HEK293 (cell line): ENCODE measurements around the gene TRIM65.

ENCODE experiments used
- CTCF ChIA-PET: fragments of 350-600 bp; formaldehyde crosslinking; extraction: SDS; loops from one replicate; lab custom pipeline; 2021; ENCODE audit warnings: antibody characterized with exemption; lab: Yijun Ruan, JAX
- POLR2A ChIA-PET: fragments of 300-600 bp; formaldehyde crosslinking; extraction: SDS; loops from one replicate; lab custom pipeline; 2020; ENCODE audit warnings: antibody characterized with exemption, inconsistent platforms; lab: Yijun Ruan, JAX
- H3K27ac ChIP-seq: fragments of 200-500 bp; sonication (Bioruptor generic); 2 replicates; pipeline ENCODE4 v1.5.1; 2014; ENCODE audit warnings: low read depth, low read length, control low read depth, inconsistent platforms; ENCODE audit errors: extremely low read depth
- H3K36me3 ChIP-seq, 2 experiments: fragments of 200-500 bp in 1 of 2; sonication (Bioruptor generic) in 1 of 2; 1 replicate in 1 of 2; 2 replicates in 1 of 2; pipeline ENCODE4 v1.5.1; 2014 to 2017; ENCODE audit warnings: inconsistent platforms in 2 of 2, low read length in 2 of 2; ENCODE audit not compliant: control insufficient read depth in 2 of 2, insufficient read depth in 1 of 2
- H3K4me1 ChIP-seq: fragments of 200-500 bp; sonication (Bioruptor generic); 2 replicates; pipeline ENCODE4 v1.5.1; 2014; ENCODE audit warnings: mild to moderate bottlenecking, low read length, inconsistent platforms; ENCODE audit not compliant: control insufficient read depth, insufficient read depth
- H3K4me3 ChIP-seq: 2 replicates; pipeline ENCODE4 v1.5.1; 2011; ENCODE audit warnings: low read depth, mild to moderate bottlenecking, control low read depth, low read length, moderate library complexity
- H3K9me3 ChIP-seq: fragments of 200-500 bp; sonication (Bioruptor generic); 2 replicates; pipeline ENCODE4 v1.5.1; 2014; ENCODE audit warnings: low read depth, low read length, inconsistent platforms; ENCODE audit not compliant: control insufficient read depth, insufficient read depth
- CTCF ChIP-seq: fragments of 450-650 bp; formaldehyde crosslinking; IDR thresholded peaks from 2 replicates; pipeline ENCODE4 v1.5.1; 2016; ENCODE audit warnings: missing biosample characterization, missing genetic modification characterization
- GLI4 ChIP-seq: fragments of 450-650 bp; formaldehyde crosslinking; IDR thresholded peaks from 2 replicates; pipeline ENCODE4 v1.5.1; 2016; ENCODE audit warnings: missing biosample characterization, missing genetic modification characterization
- KLF8 ChIP-seq: fragments of 450-650 bp; formaldehyde crosslinking; IDR thresholded peaks from 2 replicates; pipeline ENCODE4 v1.5.1; 2016; ENCODE audit warnings: missing biosample characterization, missing genetic modification characterization
- OVOL3 ChIP-seq: fragments of 450-650 bp; formaldehyde crosslinking; IDR thresholded peaks from 2 replicates; pipeline ENCODE4 v1.5.1; 2016; ENCODE audit warnings: missing biosample characterization, missing genetic modification characterization
- PBX3 ChIP-seq: sonication (generic); formaldehyde crosslinking; IDR thresholded peaks from 2 replicates; pipeline ENCODE4 v1.8.1; 2022; ENCODE audit warnings: mild to moderate bottlenecking, moderate library complexity, missing genetic modification reagents
- PRDM10 ChIP-seq: fragments of 450-650 bp; formaldehyde crosslinking; IDR thresholded peaks from 2 replicates; pipeline ENCODE4 v1.5.1; 2016; ENCODE audit warnings: missing biosample characterization, missing genetic modification characterization
- SALL2 ChIP-seq: fragments of 450-650 bp; formaldehyde crosslinking; IDR thresholded peaks from 2 replicates; pipeline ENCODE4 v1.5.0; 2017; ENCODE audit warnings: missing biosample characterization, mild to moderate bottlenecking, missing genetic modification characterization, borderline replicate concordance
- SETDB1 ChIP-seq: IDR thresholded peaks from one replicate; pipeline ENCODE4 v1.6.1; 2017; ENCODE audit warnings: mild to moderate bottlenecking, low read length, moderate library complexity, mixed read lengths; ENCODE audit not compliant: insufficient read length
- ZNF112 ChIP-seq: fragments of 450-650 bp; formaldehyde crosslinking; IDR thresholded peaks from 2 replicates; pipeline ENCODE4 v1.5.0; 2017; ENCODE audit warnings: missing biosample characterization, missing genetic modification characterization
- ZNF140 ChIP-seq: fragments of 450-650 bp; formaldehyde crosslinking; IDR thresholded peaks from 2 replicates; pipeline ENCODE4 v1.5.1; 2016; ENCODE audit warnings: missing biosample characterization, missing genetic modification characterization
- ZNF175 ChIP-seq: fragments of 450-650 bp; formaldehyde crosslinking; IDR thresholded peaks from 2 replicates; pipeline ENCODE4 v1.5.1; 2016; ENCODE audit warnings: missing biosample characterization, missing genetic modification characterization
- ZNF19 ChIP-seq: fragments of 450-650 bp; formaldehyde crosslinking; IDR thresholded peaks from 2 replicates; pipeline ENCODE4; 2016; ENCODE audit warnings: missing biosample characterization, missing genetic modification characterization, low read depth
- ZNF26 ChIP-seq: fragments of 450-650 bp; formaldehyde crosslinking; IDR thresholded peaks from 2 replicates; pipeline ENCODE4 v1.5.1; 2016; ENCODE audit warnings: missing biosample characterization, missing genetic modification characterization
- ZNF266 ChIP-seq: fragments of 450-650 bp; formaldehyde crosslinking; IDR thresholded peaks from 2 replicates; pipeline ENCODE4 v1.5.1; 2016; ENCODE audit warnings: missing biosample characterization, missing genetic modification characterization, low read depth
- ZNF302 ChIP-seq: fragments of 450-650 bp; formaldehyde crosslinking; IDR thresholded peaks from 2 replicates; pipeline ENCODE4 v1.5.1; 2016; ENCODE audit warnings: missing biosample characterization, missing genetic modification characterization, low read depth
- ZNF362 ChIP-seq: fragments of 450-650 bp; formaldehyde crosslinking; IDR thresholded peaks from 2 replicates; pipeline ENCODE4 v1.5.1; 2016; ENCODE audit warnings: missing biosample characterization, missing genetic modification characterization
- ZNF391 ChIP-seq: fragments of 450-650 bp; formaldehyde crosslinking; IDR thresholded peaks from 2 replicates; pipeline ENCODE4 v1.5.1; 2016; ENCODE audit warnings: low read depth, missing biosample characterization, missing genetic modification characterization, borderline replicate concordance
- ZNF394 ChIP-seq: fragments of 450-650 bp; formaldehyde crosslinking; IDR thresholded peaks from 2 replicates; pipeline ENCODE4 v1.5.1; 2016; ENCODE audit warnings: missing biosample characterization, missing genetic modification characterization, mild to moderate bottlenecking, moderate library complexity, borderline replicate concordance
- ZNF426 ChIP-seq: fragments of 450-650 bp; formaldehyde crosslinking; IDR thresholded peaks from 2 replicates; pipeline ENCODE4 v1.5.1; 2017; ENCODE audit warnings: missing biosample characterization, missing genetic modification characterization, mild to moderate bottlenecking, inconsistent platforms, moderate library complexity
- ZNF433 ChIP-seq: fragments of 450-650 bp; formaldehyde crosslinking; IDR thresholded peaks from 2 replicates; pipeline ENCODE4 v1.5.1; 2016; ENCODE audit warnings: missing biosample characterization, missing genetic modification characterization, low read depth
- ZNF510 ChIP-seq: fragments of 450-650 bp; formaldehyde crosslinking; IDR thresholded peaks from 2 replicates; pipeline ENCODE4 v1.5.1; 2018; ENCODE audit warnings: mild to moderate bottlenecking, missing genetic modification characterization, missing biosample characterization; ENCODE audit not compliant: insufficient replicate concordance
- ZNF514 ChIP-seq: fragments of 450-650 bp; formaldehyde crosslinking; IDR thresholded peaks from 2 replicates; pipeline ENCODE4 v1.5.1; 2016; ENCODE audit warnings: missing biosample characterization, missing genetic modification characterization
- ZNF529 ChIP-seq: fragments of 450-650 bp; formaldehyde crosslinking; IDR thresholded peaks from 2 replicates; pipeline ENCODE4 v1.5.1; 2017; ENCODE audit warnings: missing genetic modification characterization, missing biosample characterization; ENCODE audit not compliant: insufficient replicate concordance
- ZNF580 ChIP-seq: fragments of 450-650 bp; formaldehyde crosslinking; IDR thresholded peaks from 2 replicates; pipeline ENCODE4 v1.5.1; 2016; ENCODE audit warnings: missing biosample characterization, missing genetic modification characterization
- ZNF654 ChIP-seq: fragments of 450-650 bp; formaldehyde crosslinking; IDR thresholded peaks from 2 replicates; pipeline ENCODE4 v1.5.1; 2016; ENCODE audit warnings: low read depth, missing biosample characterization, missing genetic modification characterization
- ZNF670 ChIP-seq: fragments of 450-650 bp; formaldehyde crosslinking; IDR thresholded peaks from 2 replicates; pipeline ENCODE4 v1.5.1; 2016; ENCODE audit warnings: missing biosample characterization, missing genetic modification characterization, low read depth

Gene TRIM65

GRCh38 chr17:75901727-75902126, 5.0 kb upstream of the TRIM65 start (continued):
- TF ChIP-seq ZNF362 (tag by site-specific recombination) (no peak), ZNF266 (no peak), PBX3 (no peak), ZNF670 (tag by site-specific recombination) (no peak), OVOL3 (no peak), CTCF (no peak), ZNF394 (tag by site-specific recombination) (no peak), ZNF433 (tag by site-specific recombination) (no peak), ZNF391 (tag by site-specific recombination) (no peak), PRDM10 (tag by site-specific recombination) (no peak), ZNF529 (tag by site-specific recombination) (no peak)

GRCh38 chr17:75900691-75901533, 4.2 kb upstream of the TRIM65 start:
- ChIA-PET POLR2A (interaction anchor here (0.7 to 1.2 kb wide), 3 partner anchors 10 to 125 kb away, joined by 3 to 5 read pairs (median 4); partner anchors contain the start of gene WBP2), CTCF (interaction anchor here (0.7 kb wide), 2 partner anchors 51 to 100 kb away, joined by 3 read pairs; partner anchors contain the start of gene CDK3)
- H3K4me1 ChIP-seq = peaks cover 13% of the 10 kb centered on the region
- no peaks in the 10 kb centered on the region for H3K9me3 ChIP-seq
- H3K36me3 ChIP-seq = peaks cover 31 to 58% of the 10 kb centered on the region in 2 experiments
- H3K4me3 ChIP-seq = no peak overlapping the region
- H3K27ac ChIP-seq = no peak overlapping the region
- TF ChIP-seq ZNF19 = no peak
- TF ChIP-seq ZNF140 (tag by site-specific recombination) = no peak
- no peak for TF ChIP-seq ZNF426 (tag by site-specific recombination)
- no peak for TF ChIP-seq ZNF510 (tag by site-specific recombination)
- TF ChIP-seq ZNF175 (tag by site-specific recombination) = no peak
- no peak for TF ChIP-seq ZNF514 (tag by site-specific recombination)
- no peak for TF ChIP-seq ZNF302 (tag by site-specific recombination)
- TF ChIP-seq SALL2 (tag by site-specific recombination) = no peak
- no peak for TF ChIP-seq ZNF112
- no peak for TF ChIP-seq ZNF26 (tag by site-specific recombination)
- no peak for TF ChIP-seq ZNF654 (tag by site-specific recombination)
- no peak for TF ChIP-seq ZNF580 (tag by site-specific recombination)
- TF ChIP-seq SETDB1 = no peak
- TF ChIP-seq GLI4 (tag by site-specific recombination) = no peak
- TF ChIP-seq KLF8 (tag by site-specific recombination) = no peak
